Parathyroid adenoma (tissue), 2 donors: ENCODE data around the gene CKS1B.

Experiments
- H2AFZ ChIP-seq: fragments of 300-600 bp; sonication (generic); one replicate; pipeline ENCODE4 v1.7.0; 2017; ENCODE audit warnings: antibody characterized with exemption, mild to moderate bottlenecking
- H3K27ac ChIP-seq: fragments of 300-600 bp; sonication (generic); one replicate; pipeline ENCODE4 v1.7.0; 2017
- H3K27me3 ChIP-seq: fragments of 300-600 bp; sonication (generic); one replicate; pipeline ENCODE4 v1.7.0; 2017; ENCODE audit warnings: low read length; ENCODE audit not compliant: control insufficient read depth, insufficient read depth
- H3K36me3 ChIP-seq: fragments of 300-600 bp; sonication (generic); one replicate; pipeline ENCODE4 v1.7.0; 2017; ENCODE audit warnings: low read length; ENCODE audit not compliant: control insufficient read depth, insufficient read depth
- H3K4me1 ChIP-seq: fragments of 300-600 bp; sonication (generic); one replicate; pipeline ENCODE4 v1.7.0; 2017; ENCODE audit warnings: control low read depth
- H3K4me2 ChIP-seq: fragments of 300-600 bp; sonication (generic); one replicate; pipeline ENCODE4 v1.7.0; 2017; ENCODE audit warnings: low read length
- H3K4me3 ChIP-seq: fragments of 300-600 bp; sonication (generic); one replicate; pipeline ENCODE4 v1.7.0; 2017; ENCODE audit warnings: low read depth, low read length
- H3K79me2 ChIP-seq: fragments of 300-600 bp; sonication (generic); one replicate; pipeline ENCODE4 v1.7.0; 2017; ENCODE audit warnings: control low read depth
- H3K9ac ChIP-seq: fragments of 300-600 bp; sonication (generic); one replicate; pipeline ENCODE4 v1.7.0; 2017; ENCODE audit warnings: mild to moderate bottlenecking
- H3K9me3 ChIP-seq: fragments of 300-600 bp; sonication (generic); one replicate; pipeline ENCODE4 v1.7.0; 2017; ENCODE audit warnings: low read length; ENCODE audit not compliant: control insufficient read depth
- CTCF ChIP-seq: fragments of 300-600 bp; sonication (generic); IDR thresholded peaks from one replicate; pipeline ENCODE4 v1.7.0; 2017; ENCODE audit warnings: antibody characterized with exemption, mild to moderate bottlenecking
- donor health status: primary hyperparathyroidism.

The CKS1B gene

DNA sequence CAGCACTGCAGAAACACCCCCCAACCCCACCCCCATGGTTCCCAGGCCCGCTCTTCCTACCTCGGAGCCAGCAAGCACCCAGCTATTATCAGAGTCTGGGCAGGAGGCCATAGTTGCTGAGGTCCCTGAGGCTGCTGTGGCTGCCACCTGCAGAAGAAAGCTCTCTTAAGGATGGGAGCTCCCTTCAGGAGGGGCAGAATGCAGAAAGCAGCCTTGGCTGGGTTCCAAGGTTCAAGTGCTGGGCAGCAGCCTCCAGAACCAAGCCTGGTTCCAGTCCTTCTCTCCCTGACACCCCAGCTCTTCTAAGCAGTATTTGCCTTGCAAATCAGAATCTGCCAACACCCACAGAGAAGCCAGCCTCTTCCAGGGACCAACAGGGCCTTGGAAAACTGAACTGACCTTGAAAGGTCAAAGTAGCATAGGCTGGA is 20.9 kb upstream of the CKS1B start:
- Histone ChIP-seq H3K27me3 (no peaks in the 10 kb centered on the region), H3K9me3 (no peaks in the 10 kb centered on the region), H3K36me3 (no peaks in the 10 kb centered on the region), H3K4me3 (no peak overlapping the region), H2AFZ (no peak overlapping the region), H3K79me2 (no peaks in the 10 kb centered on the region), H3K27ac (no peak overlapping the region), H3K4me2 (peak overlapping the region; percentile 50), H3K9ac (no peak overlapping the region), H3K4me1 (peaks cover 10% of the 10 kb centered on the region)
- TF ChIP-seq CTCF: no peak

DNA sequence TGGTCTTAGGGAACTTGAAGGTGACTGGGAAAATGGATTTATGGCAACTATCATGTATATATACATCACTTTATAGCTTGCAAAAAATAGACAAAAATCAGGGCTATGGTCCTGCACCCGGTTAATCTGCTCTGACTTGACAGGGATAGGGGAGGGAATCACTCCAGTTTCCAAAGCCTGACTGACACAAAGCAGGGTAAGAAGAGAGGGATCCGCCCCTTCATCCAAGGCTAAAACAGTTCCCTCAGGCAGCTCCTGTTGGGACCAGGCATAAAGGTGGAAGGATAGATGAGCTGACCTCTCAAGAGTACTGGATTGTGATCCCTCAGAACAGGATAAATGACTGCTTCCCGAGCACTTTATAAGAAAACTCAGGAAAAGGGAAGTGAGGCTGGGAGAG is 19.9 kb upstream of the CKS1B start:
- Histone ChIP-seq H3K9ac (no peak overlapping the region), H3K4me2 (peak overlapping the region; percentile 85), H2AFZ (no peak overlapping the region), H3K27ac (no peak overlapping the region), H3K4me3 (peak overlapping the region; percentile 85), H3K36me3 (no peaks in the 10 kb centered on the region), H3K9me3 (no peaks in the 10 kb centered on the region), H3K4me1 (peaks cover 13% of the 10 kb centered on the region), H3K27me3 (no peaks in the 10 kb centered on the region), H3K79me2 (no peaks in the 10 kb centered on the region)
- no peak for TF ChIP-seq CTCF

DNA sequence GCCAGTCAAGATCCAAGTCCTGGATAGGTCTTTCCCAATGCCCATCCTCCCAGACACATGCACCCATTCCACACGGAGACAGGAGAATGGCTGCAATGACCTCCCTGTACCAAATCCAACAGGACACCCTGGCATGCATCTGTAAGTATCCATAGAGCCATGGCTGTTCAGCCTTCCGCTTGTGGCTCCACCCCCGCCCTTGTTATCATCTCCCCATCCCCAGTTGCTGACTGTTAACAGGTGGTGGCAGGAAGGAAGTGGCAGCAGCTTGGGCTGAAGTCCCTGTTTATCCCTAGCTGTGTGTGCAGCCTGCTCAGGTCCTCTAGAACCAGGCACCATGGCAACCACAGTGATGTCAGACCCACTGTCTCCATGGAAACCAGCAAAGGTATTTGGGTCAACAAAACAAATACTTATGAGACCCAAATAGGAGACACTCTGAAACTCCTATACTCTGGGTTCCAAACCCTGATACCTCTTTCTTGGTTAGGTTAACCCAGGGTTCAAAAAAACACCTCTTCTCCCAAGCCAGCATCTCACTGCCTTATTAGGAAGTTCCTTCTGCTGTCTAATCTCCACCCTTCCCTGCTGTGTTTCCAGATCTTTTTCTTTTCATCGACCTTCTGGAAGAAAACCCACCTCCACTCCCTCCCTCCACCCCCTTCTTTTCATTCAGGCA is 19.3 kb upstream of the CKS1B start:
- Histone ChIP-seq H3K27ac (peak overlapping the region; percentile 56), H3K4me1 (peaks cover 13% of the 10 kb centered on the region), H2AFZ (peak overlapping the region; percentile 73), H3K4me3 (peak overlapping the region; percentile 85), H3K36me3 (no peaks in the 10 kb centered on the region), H3K79me2 (no peaks in the 10 kb centered on the region), H3K9me3 (no peaks in the 10 kb centered on the region), H3K9ac (no peak overlapping the region), H3K27me3 (no peaks in the 10 kb centered on the region), H3K4me2 (peak overlapping the region; percentile 85)
- no peak for TF ChIP-seq CTCF

DNA sequence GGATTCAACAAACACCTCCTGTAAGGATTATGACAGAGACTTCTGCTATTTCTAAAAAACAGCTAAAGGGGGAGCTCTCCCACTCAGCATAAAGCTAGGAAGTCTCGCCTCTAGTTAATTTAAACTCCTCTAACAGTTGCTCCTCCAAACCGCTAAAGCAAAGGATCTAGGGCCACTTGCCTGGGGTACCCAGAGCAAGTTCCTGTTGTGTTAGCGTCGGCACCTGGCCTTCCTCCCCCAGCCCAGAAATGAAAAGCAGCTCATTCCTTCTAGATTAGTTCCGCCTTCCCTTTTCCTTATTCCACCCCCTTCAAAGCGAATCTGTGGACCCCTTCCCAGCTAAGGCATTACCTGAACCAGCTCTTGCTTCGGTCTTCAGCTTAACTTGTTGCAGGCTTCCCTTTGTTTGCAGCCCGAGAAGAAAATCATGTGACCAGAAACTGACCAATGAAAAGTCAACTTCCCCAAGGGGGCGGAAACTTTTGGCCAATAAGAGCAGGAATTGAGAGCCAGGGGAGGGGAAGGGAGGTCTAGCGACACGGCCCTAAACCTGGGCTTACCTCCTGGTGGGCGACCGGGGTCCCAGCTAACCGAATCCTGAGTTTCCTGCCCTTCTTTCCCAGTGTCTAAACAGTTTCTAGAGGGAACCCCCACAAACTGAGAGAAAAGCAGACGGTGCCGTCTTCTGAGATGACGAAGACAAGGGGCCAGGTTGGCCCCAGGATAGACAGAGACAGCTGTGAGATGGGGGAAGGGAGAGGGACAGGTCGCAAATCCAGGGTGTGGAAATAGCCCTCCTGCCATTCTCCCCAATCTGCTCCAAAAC is 18.6 kb upstream of the CKS1B start, which contains the start of gene PBXIP1:
Gene PBXIP1 (minus strand): TSS at position 382 of the 826 bp plus-strand sequence. CDS start 2,378 bp downstream, outside the sequence.
- H3K27me3 ChIP-seq: no peaks in the 10 kb centered on the region
- peak within 1 kb of the TSS; percentile 56 for H3K27ac ChIP-seq
- peaks cover 17% of the 10 kb centered on the region for H3K4me1 ChIP-seq
- no peaks in the 10 kb centered on the region for H3K36me3 ChIP-seq
- H3K4me2 ChIP-seq: peak within 1 kb of the TSS; percentile 85
- no peak for TF ChIP-seq CTCF
- peak within 1 kb of the TSS; percentile 73 for H2AFZ ChIP-seq
- no peaks in the 10 kb centered on the region for H3K9me3 ChIP-seq
- no peak within 1 kb of the TSS for H3K9ac ChIP-seq
- no peaks in the 10 kb centered on the region for H3K79me2 ChIP-seq
- H3K4me3 ChIP-seq: peak within 1 kb of the TSS; percentile 85
